Astrocyte of the cerebellum (primary cell): ENCODE results near the gene CWC25.

Source experiments
- DNase-seq: peaks from one replicate; pipeline ENCODE4 v3.0.0-alpha.2; 2011; ENCODE audit warnings: low read depth
- H3K4me3 ChIP-seq: 2 replicates; pipeline ENCODE4 v1.5.1; 2011; ENCODE audit warnings: mild to moderate bottlenecking, low read depth, low read length, moderate library complexity
- in situ Hi-C: cut with HindIII; loops from 2 replicates; pipeline ENCODE4 v1.10.0; 2017; ENCODE audit warnings: low sequenced_read_pairs
- TF ChIP-seq, protein P1 (sequence below): IDR thresholded peaks from 2 replicates; pipeline ENCODE4 v1.5.1; 2012; ENCODE audit warnings: low read length, low read depth, moderate library complexity, mild to moderate bottlenecking; ENCODE audit errors: missing control alignments

CWC25 gene

DNA sequence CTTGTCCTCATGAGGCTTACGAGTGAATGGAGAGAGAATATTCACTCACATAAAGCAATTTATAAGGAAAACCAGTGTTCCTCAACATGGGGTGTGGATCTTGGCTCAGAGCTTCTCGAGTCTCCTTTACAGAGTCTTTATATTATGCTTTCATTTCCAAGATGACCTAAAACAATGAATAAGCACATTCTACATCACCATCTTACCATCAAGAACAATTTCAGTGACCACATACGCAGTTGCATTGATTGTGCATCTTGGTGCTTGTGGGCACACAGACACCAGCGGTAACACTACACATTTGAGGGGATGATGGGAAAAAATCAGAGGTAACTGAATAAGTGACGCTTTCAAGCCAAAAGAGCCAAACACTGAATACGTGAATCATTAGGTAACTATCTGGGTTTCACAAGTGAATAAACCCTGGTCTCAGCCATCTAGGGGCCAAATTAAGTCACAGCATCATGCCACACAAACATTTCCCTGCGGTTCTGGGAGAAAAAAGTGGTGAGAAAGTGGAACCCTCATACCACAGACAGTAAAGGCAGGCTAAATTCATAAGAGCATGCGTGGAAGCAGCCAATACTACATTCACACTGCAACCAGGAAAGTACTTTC, 9.4 kb downstream of the CWC25 start:
- no peak overlapping the region for H3K4me3 ChIP-seq
- TF ChIP-seq, protein P1, sequence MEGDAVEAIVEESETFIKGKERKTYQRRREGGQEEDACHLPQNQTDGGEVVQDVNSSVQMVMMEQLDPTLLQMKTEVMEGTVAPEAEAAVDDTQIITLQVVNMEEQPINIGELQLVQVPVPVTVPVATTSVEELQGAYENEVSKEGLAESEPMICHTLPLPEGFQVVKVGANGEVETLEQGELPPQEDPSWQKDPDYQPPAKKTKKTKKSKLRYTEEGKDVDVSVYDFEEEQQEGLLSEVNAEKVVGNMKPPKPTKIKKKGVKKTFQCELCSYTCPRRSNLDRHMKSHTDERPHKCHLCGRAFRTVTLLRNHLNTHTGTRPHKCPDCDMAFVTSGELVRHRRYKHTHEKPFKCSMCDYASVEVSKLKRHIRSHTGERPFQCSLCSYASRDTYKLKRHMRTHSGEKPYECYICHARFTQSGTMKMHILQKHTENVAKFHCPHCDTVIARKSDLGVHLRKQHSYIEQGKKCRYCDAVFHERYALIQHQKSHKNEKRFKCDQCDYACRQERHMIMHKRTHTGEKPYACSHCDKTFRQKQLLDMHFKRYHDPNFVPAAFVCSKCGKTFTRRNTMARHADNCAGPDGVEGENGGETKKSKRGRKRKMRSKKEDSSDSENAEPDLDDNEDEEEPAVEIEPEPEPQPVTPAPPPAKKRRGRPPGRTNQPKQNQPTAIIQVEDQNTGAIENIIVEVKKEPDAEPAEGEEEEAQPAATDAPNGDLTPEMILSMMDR = peak; percentile 41
- in situ Hi-C loops = no loop called here
- DNase-seq = peak; percentile 39

DNA sequence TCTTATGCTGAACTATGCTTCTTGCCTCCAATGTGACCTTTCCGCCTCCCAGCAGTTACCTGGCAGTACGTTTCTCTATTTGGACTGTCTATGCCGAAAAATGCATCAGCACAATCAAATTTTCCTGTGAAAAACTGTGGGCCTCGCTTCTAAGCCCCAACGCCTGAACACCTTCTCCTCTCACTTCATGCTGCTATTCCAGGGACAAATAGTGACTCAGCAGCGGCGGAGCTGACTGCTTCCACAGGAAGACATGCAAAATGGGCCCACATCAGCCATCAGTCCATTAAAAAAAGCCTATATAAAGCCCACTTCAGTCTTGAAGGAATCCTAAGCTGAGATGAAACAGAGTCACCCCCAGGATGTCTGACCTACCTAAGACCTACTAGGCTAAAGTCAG, 15.3 kb downstream of the CWC25 start:
- no peak overlapping the region for H3K4me3 ChIP-seq
- no peak for DNase-seq
- TF ChIP-seq, protein P1 = no peak
- in situ Hi-C loops = no loop called here

DNA sequence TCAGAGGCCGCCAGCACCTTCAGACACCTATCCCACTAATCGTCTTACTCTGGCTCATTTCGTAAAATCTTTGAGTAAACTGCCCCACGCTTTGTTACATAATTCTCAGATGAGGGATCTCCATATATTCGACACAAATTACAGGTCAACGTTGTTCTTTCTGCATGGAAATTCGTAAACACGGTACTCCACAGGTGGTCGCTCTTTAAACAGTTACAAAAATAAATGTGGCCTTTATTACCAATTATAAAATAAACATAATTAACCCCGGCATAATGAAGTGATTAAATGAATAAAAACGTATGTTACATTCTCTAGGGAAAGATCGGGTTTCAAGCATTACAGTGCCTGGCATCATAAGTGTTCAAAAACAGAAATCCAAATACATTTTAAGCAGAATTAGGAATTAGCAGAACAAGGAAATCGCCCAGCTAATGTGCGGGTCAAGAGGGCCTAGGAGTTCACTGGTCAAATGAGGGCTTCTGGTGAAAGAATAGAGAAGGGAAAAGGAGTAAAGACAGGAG, 24.8 kb downstream of the CWC25 start:
- TF ChIP-seq, protein P1 = no peak
- in situ Hi-C loops = no loop called here
- no peak for DNase-seq
- H3K4me3 ChIP-seq = peak overlapping the region; percentile 77

DNA sequence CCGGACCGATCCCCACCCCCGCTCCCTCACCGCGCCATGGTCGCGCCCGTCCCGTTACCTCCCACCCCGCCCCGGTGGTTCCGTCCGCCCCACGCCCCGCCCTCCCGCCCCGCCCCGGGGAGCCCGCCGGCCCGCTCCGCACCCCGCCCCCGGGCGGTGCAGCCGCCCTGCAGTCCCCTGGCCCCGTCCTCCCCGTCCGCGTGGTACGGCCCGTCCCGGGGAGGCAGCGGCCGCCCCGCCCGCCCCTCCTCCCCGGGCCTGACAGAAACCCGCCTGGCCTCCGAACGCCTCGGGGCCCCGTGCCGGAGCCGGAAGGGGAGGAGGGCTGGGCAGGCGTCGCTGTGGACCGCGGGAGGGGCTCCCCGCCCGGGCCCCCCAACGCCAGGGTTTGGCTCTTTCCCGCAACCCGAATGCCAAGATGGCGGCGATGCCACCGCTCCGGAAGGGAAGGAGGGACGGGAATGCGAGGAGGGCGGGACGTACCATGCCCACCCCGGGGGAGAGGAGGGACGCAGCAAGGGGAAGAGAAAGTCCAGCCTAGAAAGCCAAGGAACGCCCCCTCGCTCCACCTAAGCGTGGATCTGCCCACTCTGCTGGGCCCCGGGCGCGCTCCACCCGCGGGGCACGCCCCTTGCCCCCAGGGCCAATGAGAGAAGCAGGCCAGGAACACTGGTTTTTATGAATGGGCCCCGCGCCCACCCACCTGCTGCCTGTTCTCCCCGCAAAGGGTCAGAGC, 25.5 kb downstream of the CWC25 start, which contains the start of gene PIP4K2B:
TSS of gene PIP4K2B (minus strand) at position 56 of the 736 bp plus-strand sequence. CDS start 132 bp downstream, outside the sequence.
- peak; percentile 94 for DNase-seq
- in situ Hi-C loops = no loop called here
- TF ChIP-seq, protein P1 = no peak
- H3K4me3 ChIP-seq = peak within 1 kb of the TSS; percentile 77

DNA sequence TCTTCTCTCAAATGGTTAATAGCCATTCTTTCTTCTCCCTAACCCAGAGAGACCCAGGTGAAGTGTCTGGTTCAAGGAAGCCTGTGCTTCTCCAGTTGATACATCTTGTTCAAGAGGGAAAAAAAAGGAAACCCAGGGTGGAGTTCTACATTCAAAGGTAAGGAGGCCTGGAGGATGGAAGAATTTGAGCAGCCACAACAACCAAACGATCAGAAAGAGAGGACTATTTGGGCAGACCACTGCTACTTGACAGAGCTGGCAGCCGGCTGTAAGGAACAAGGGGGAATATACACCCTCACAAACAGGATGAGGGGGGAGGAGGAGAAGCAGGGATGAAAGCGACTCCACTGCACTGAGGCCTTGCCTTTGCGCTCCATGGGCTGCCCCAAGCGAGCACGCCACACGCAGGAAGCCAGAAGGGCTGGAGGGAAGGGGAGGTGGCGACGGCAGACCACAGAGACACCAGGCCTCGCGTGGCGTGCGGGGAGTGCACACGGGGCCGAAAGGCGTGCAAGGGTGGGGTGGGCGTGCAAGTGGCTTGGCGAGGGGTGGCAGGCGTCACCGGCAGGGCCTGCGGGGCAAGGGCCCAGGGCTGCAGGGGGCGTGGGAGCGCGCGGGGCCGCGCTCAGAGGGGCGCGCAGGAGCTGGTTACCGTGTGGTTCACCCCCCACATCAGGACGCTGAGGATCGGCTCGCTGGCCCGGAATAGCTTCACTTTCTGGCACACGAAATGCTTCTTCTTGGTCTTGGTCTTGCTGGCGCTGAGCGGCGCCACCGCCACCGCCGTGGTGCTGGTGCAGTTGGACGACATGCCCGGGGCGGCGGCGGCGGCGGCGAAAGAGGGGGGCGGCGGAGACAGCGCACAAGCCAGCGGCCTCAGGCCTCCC, 26.3 kb downstream of the CWC25 start:
- H3K4me3 ChIP-seq = peak overlapping the region; percentile 77
- DNase-seq = no peak
- TF ChIP-seq, protein P1 = no peak
- in situ Hi-C loops = no loop called here

DNA sequence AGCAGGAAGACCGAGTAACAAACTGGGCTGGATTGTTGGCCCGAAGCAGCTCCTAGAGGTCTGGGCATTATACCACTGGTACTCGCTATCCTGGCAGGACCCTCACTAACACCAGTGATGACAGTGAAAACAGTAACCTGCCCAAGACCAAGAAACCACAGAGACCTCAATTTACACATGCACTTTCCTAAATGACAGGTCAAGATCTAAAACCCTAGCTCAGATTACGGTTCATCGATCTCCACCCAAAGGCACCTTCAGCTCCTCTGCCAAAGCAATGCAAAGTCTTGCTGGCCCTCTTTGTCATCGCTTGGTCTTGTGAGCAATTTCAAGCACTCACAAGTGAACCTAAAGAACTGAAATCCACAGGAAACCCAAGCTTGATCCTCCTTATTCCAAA, 27.3 kb downstream of the CWC25 start:
- H3K4me3 ChIP-seq = peak overlapping the region; percentile 77
- in situ Hi-C loops = no loop called here

More for the DNA sequence above, 27.3 kb downstream of the CWC25 start:
- no peak for DNase-seq
- TF ChIP-seq, protein P1 = no peak
